Measurements from ENCODE around the gene DCTN5. TPM values are rescaled to one million over a fixed set of nuclear protein-coding genes. Genes with fewer than 3 reads are reported as not detected.
A peak's percentile ranks its signal among the peaks of the same experiment; 100 is the strongest.
"Not testable (repeated sequence)": the region's sequence is repeated elsewhere in the genome, so short reads cannot be mapped to it uniquely, and the experiment has no call there.

DCTN5 gene
- total and polyA plus RNA-seq, 5 donors = 12.4 to 44.7 (median 42.5) TPM

GRCh38 chr16:23611936-23612335, 29.3 kb upstream of the DCTN5 start:
- Histone ChIP-seq H3K27me3 (ENCODE audit: control insufficient read depth, insufficient read depth) (no peaks in the 10 kb centered on the region), H3K27ac (ENCODE audit: low read length) (no peak overlapping the region), H3K4me1 (ENCODE audit: control insufficient read depth, insufficient read depth, low read length) (peaks cover 1% of the 10 kb centered on the region), H3K4me3 (ENCODE audit: low read length) (no peak overlapping the region), H3K9me3 (ENCODE audit: control insufficient read depth, low read length) (no peaks in the 10 kb centered on the region)
- no peak for DNase-seq
- ATAC-seq = no peak
- 99% methylated on average over 3 of the region's 3 CpGs for WGBS
- intact Hi-C loops (cut with DNase I) = no loop called here

- H3K9me3 ChIP-seq (ENCODE audit: control insufficient read depth, low read length) = no peaks in the 10 kb centered on the region
- no peak overlapping the region for H3K27ac ChIP-seq (ENCODE audit: low read length)
- DNase-seq (no peak), ATAC-seq (no peak)
- 94% methylated on average over 9 of the region's 9 CpGs for WGBS
- no peaks in the 10 kb centered on the region for H3K4me1 ChIP-seq (ENCODE audit: control insufficient read depth, insufficient read depth, low read length)
- intact Hi-C loops (cut with DNase I) = no loop called here
- no peak overlapping the region for H3K4me3 ChIP-seq (ENCODE audit: low read length)
- H3K27me3 ChIP-seq (ENCODE audit: control insufficient read depth, insufficient read depth) = no peaks in the 10 kb centered on the region
Measured at GRCh38 chr16:23615805-23616204, 25.5 kb upstream of the DCTN5 start.

- Histone ChIP-seq H3K27ac (ENCODE audit: low read length) (no peak overlapping the region), H3K9me3 (ENCODE audit: control insufficient read depth, low read length) (no peaks in the 10 kb centered on the region), H3K27me3 (ENCODE audit: control insufficient read depth, insufficient read depth) (no peaks in the 10 kb centered on the region), H3K4me3 (ENCODE audit: low read length) (no peak overlapping the region), H3K4me1 (ENCODE audit: control insufficient read depth, insufficient read depth, low read length) (no peaks in the 10 kb centered on the region)
- no peak for ATAC-seq
- intact Hi-C loops (cut with DNase I) = no loop called here
- DNase-seq = no peak
Measured at GRCh38 chr16:23624092-23624491, 17.2 kb upstream of the DCTN5 start.

GRCh38 chr16:23629516-23629915, 11.8 kb upstream of the DCTN5 start:
- no peak for ATAC-seq
- no peaks in the 10 kb centered on the region for H3K9me3 ChIP-seq (ENCODE audit: control insufficient read depth, low read length)
- DNase-seq = no peak
- H3K27me3 ChIP-seq (ENCODE audit: control insufficient read depth, insufficient read depth) = no peaks in the 10 kb centered on the region
- intact Hi-C loops (cut with DNase I) = no loop called here
- H3K4me3 ChIP-seq (ENCODE audit: low read length) = no peak overlapping the region
- H3K4me1 ChIP-seq (ENCODE audit: control insufficient read depth, insufficient read depth, low read length) = no peaks in the 10 kb centered on the region
- WGBS = 93% methylated on average over 8 of the region's 8 CpGs
- H3K27ac ChIP-seq (ENCODE audit: low read length) = no peak overlapping the region

DNA sequence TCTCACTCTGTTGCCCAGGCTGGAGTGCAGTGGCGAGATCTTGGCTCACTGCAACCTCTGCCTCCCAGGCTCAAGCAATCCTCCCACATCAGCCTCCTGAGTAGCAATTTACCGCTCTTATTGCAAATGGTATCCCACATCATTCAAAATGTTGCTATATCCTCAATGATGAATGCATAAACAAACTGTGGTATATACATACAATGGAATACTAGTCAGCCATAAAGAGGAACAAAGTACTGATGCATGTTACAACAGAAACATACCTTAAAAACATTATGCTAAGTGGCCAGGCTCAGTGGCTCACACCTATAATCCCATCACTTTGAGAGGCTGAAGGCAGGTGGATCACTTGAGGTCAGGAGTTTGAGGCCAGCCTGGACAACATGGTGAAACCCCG, 9.4 kb upstream of the DCTN5 start:
- ATAC-seq; H3K27me3 ChIP-seq (ENCODE audit: control insufficient read depth, insufficient read depth); intact Hi-C loops (cut with DNase I); H3K4me1 ChIP-seq (ENCODE audit: control insufficient read depth, insufficient read depth, low read length); DNase-seq; H3K9me3 ChIP-seq (ENCODE audit: control insufficient read depth, low read length); H3K27ac ChIP-seq (ENCODE audit: low read length); H3K4me3 ChIP-seq (ENCODE audit: low read length): not testable (repeated sequence)
- over 99% methylated on average over 3 of the region's 3 CpGs for WGBS

GRCh38 chr16:23634461-23635036, 6.7 kb upstream of the DCTN5 start:
- Histone ChIP-seq H3K4me3 (ENCODE audit: low read length) (no peak overlapping the region), H3K9me3 (ENCODE audit: control insufficient read depth, low read length) (no peaks in the 10 kb centered on the region), H3K27ac (ENCODE audit: low read length) (no peak overlapping the region), H3K4me1 (ENCODE audit: control insufficient read depth, insufficient read depth, low read length) (no peaks in the 10 kb centered on the region), H3K27me3 (ENCODE audit: control insufficient read depth, insufficient read depth) (no peaks in the 10 kb centered on the region)
- ATAC-seq (no peak), DNase-seq (no peak)
- intact Hi-C loops (cut with DNase I) = no loop called here
- WGBS = 95% methylated on average over 4 of the region's 4 CpGs

- no peaks in the 10 kb centered on the region for H3K9me3 ChIP-seq (ENCODE audit: control insufficient read depth, low read length)
- no peak overlapping the region for H3K27ac ChIP-seq (ENCODE audit: low read length)
- ATAC-seq (no peak), DNase-seq (no peak)
- no peak overlapping the region for H3K4me3 ChIP-seq (ENCODE audit: low read length)
- H3K4me1 ChIP-seq (ENCODE audit: control insufficient read depth, insufficient read depth, low read length) = peaks cover 2% of the 10 kb centered on the region
- intact Hi-C loops (cut with DNase I) = no loop called here
- no peaks in the 10 kb centered on the region for H3K27me3 ChIP-seq (ENCODE audit: control insufficient read depth, insufficient read depth)
Measured at GRCh38 chr16:23635958-23636357, 5.3 kb upstream of the DCTN5 start.

- intact Hi-C loops (cut with DNase I) = no loop called here
- 2% methylated on average over 8 of the region's 8 CpGs for WGBS
- H3K4me3 ChIP-seq (ENCODE audit: low read length) = peak overlapping the region; percentile 76
- no peak for DNase-seq
- H3K4me1 ChIP-seq (ENCODE audit: control insufficient read depth, insufficient read depth, low read length) = peaks cover 9% of the 10 kb centered on the region
- no peak for ATAC-seq
- H3K9me3 ChIP-seq (ENCODE audit: control insufficient read depth, low read length) = no peaks in the 10 kb centered on the region
- no peak overlapping the region for H3K27ac ChIP-seq (ENCODE audit: low read length)
- H3K27me3 ChIP-seq (ENCODE audit: control insufficient read depth, insufficient read depth) = no peaks in the 10 kb centered on the region
Measured at GRCh38 chr16:23640615-23640930, 693 bp upstream of the DCTN5 start.

GRCh38 chr16:23642246-23642774, 1.0 kb downstream of the DCTN5 start:
- intact Hi-C loops (cut with DNase I) = no loop called here
- H3K27ac ChIP-seq (ENCODE audit: low read length) = no peak overlapping the region
- no peak for ATAC-seq
- no peak for DNase-seq
- peaks cover 9% of the 10 kb centered on the region for H3K4me1 ChIP-seq (ENCODE audit: control insufficient read depth, insufficient read depth, low read length)
- 68% methylated on average over 14 of the region's 14 CpGs for WGBS
- no peaks in the 10 kb centered on the region for H3K27me3 ChIP-seq (ENCODE audit: control insufficient read depth, insufficient read depth)
- peak overlapping the region; percentile 76 for H3K4me3 ChIP-seq (ENCODE audit: low read length)
- H3K9me3 ChIP-seq (ENCODE audit: control insufficient read depth, low read length) = no peaks in the 10 kb centered on the region

DNA sequence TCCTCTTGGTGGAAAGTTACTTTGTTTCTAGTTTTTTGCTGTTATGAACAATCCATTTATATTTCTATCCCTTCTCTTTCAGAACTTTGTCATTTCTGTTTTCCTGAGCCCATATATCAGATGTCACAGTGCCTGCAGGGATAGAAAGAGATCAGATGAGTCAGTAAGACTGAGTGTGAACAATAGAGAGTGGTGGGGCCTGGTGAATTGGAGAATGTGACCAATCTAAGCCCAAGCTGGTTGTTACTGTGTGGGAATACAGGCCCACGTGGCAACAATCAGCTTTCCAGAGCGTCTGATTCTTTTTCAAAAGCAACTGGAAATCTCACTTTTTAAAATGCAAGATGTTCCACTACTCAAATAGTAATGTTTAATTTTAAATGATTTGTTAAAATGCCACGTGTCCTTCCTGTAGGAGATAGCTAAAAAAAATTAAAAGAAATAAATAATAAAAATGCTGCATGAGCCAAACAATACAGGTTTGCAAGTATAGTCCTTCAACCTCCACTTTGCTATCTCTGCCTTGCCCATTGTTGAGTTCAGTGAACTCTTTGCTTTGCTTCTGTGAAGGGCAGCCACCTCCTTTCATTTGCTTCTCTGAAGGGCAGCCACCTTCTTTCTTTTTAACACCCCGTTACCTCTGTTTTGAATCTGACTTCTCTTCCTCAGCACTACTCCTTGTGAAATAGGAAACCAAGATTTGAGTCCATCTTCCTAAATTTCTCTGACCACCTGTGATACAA, 9.6 kb downstream of the DCTN5 start:
- Histone ChIP-seq H3K4me1 (ENCODE audit: control insufficient read depth, insufficient read depth, low read length) (no peaks in the 10 kb centered on the region), H3K4me3 (ENCODE audit: low read length) (no peak overlapping the region), H3K9me3 (ENCODE audit: control insufficient read depth, low read length) (no peaks in the 10 kb centered on the region), H3K27ac (ENCODE audit: low read length) (no peak overlapping the region), H3K27me3 (ENCODE audit: control insufficient read depth, insufficient read depth) (no peaks in the 10 kb centered on the region)
- no peak for ATAC-seq
- intact Hi-C loops (cut with DNase I) = no loop called here
- 85% methylated on average over 4 of the region's 4 CpGs for WGBS
- no peak for DNase-seq

DNA sequence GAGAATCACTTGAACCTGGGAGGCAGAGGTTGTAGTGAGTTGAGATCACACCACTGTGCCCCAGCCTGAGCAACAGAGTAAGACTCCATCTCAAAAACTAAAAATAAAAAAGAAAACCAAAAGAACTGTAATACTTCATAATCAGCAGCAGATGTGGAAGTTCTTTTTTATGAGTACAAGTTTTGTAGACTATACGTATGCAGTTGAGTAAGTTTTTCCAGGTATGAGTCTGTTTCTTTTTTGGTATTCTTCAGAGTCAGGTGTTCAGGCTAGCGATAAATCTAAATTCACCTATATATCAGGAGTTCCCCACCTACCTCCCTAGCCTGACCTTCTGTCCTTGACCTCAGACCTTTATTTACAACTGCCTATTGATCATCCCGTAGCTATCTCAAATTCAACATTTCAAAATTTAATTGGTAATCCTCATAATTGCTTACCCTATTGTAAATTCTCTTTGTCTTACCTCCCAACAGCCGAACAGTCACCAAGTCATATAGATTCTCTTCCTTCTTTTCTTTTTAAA, 10.7 kb downstream of the DCTN5 start:
- Histone ChIP-seq H3K9me3 (ENCODE audit: control insufficient read depth, low read length) (no peaks in the 10 kb centered on the region), H3K4me1 (ENCODE audit: control insufficient read depth, insufficient read depth, low read length) (no peaks in the 10 kb centered on the region), H3K27ac (ENCODE audit: low read length) (no peak overlapping the region), H3K27me3 (ENCODE audit: control insufficient read depth, insufficient read depth) (no peaks in the 10 kb centered on the region), H3K4me3 (ENCODE audit: low read length) (no peak overlapping the region)
- DNase-seq (no peak), ATAC-seq (no peak)
- intact Hi-C loops (cut with DNase I) = no loop called here
- WGBS = 98% methylated on average over 4 of the region's 4 CpGs
